ENCODE data around the gene CDC27. TPM values are rescaled to one million over a fixed set of nuclear protein-coding genes. Genes with fewer than 3 reads are reported as not detected.

The CDC27 gene
- total and polyA plus RNA-seq, 2 donors (not counting 1 experiment from before 2014, with no cell fraction given), result 20.5 to 90.7 TPM

DNA sequence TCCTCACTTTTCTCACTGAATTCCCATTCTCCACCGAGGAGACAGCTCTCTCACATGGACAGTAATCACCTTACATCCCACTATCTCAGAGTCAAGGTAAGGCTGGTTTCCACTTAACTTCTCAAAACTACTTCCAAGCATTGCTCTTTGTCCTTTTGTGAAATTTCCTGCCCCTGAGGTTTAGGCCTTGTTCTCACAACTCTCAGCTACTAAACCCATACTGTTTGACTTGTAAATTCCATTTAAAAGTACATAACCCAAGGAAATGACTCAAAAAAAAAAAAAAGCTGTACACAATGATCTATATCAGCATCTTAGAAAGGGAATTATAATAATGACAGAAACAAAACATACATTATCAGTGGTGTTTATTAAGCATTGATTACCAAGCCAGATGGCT, 8.8 kb downstream of the CDC27 start:
- peaks cover 44% of the 10 kb centered on the region for H3K4me1 Mint-ChIP-seq
- no peak overlapping the region for H3K27ac Mint-ChIP-seq
- ChIA-PET POLR2A (interaction anchor here (0.6 kb wide), 2 partner anchors 9 to 27 kb away, joined by 3 to 6 read pairs; no protein-coding TSS in a partner anchor), CTCF (interaction anchor here (1.5 kb wide), 1 partner anchor 49 kb away, joined by 5 read pairs; no protein-coding TSS in a partner anchor)
- intact Hi-C loops (cut with micrococcal nuclease), result loop anchor here (10.0 kb wide), 1 partner anchor 116 kb away; no protein-coding TSS in a partner anchor
- H3K36me3 ChIP-seq (replicated peaks in 1 of 2; ENCODE audit: control extremely low read depth in 1 of 2, control insufficient read depth in 1 of 2, extremely low read depth in 1 of 2, insufficient read depth in 2 of 2, low read length in 1 of 2), result peaks cover 2 to 30% of the 10 kb centered on the region in 2 experiments
- TF ChIP-seq, protein P1, sequence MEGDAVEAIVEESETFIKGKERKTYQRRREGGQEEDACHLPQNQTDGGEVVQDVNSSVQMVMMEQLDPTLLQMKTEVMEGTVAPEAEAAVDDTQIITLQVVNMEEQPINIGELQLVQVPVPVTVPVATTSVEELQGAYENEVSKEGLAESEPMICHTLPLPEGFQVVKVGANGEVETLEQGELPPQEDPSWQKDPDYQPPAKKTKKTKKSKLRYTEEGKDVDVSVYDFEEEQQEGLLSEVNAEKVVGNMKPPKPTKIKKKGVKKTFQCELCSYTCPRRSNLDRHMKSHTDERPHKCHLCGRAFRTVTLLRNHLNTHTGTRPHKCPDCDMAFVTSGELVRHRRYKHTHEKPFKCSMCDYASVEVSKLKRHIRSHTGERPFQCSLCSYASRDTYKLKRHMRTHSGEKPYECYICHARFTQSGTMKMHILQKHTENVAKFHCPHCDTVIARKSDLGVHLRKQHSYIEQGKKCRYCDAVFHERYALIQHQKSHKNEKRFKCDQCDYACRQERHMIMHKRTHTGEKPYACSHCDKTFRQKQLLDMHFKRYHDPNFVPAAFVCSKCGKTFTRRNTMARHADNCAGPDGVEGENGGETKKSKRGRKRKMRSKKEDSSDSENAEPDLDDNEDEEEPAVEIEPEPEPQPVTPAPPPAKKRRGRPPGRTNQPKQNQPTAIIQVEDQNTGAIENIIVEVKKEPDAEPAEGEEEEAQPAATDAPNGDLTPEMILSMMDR (IDR thresholded peaks at IDR 0.05), result no peak
- no peak for TF ChIP-seq EZH2 (IDR thresholded peaks at IDR 0.05; ENCODE audit: borderline replicate concordance, insufficient read depth, low read depth, low read length, poor library complexity, severe bottlenecking)
- no peak overlapping the region for H3K4me3 Mint-ChIP-seq
- ATAC-seq (ENCODE audit: low read depth) (no peak), DNase-seq (no peak)
- H2AFZ ChIP-seq (ENCODE audit: insufficient read depth, low read depth, low read length, poor library complexity, severe bottlenecking), result no peak overlapping the region
- H3K27ac ChIP-seq (ENCODE audit: low read length in 2 of 2), result no peak overlapping the region
- peaks cover 4 to 5% of the 10 kb centered on the region in 2 donors for H3K4me1 ChIP-seq (ENCODE audit: control insufficient read depth in 2 of 2, insufficient read depth in 2 of 2, low read length in 2 of 2)
- peaks cover 91% of the 10 kb centered on the region for H3K79me2 ChIP-seq (ENCODE audit: control insufficient read depth, insufficient read depth, low read length)
- H3K9ac ChIP-seq (ENCODE audit: low read length), result no peak overlapping the region
- no peaks in the 10 kb centered on the region for H3K27me3 ChIP-seq (replicated peaks in 1 of 4; ENCODE audit: control extremely low read depth in 1 of 4, control insufficient read depth in 3 of 4, insufficient read depth in 4 of 4, low read length in 3 of 4)
- no peak overlapping the region for H3K4me2 ChIP-seq (replicated peaks; ENCODE audit: low read depth, low read length, poor library complexity, severe bottlenecking)
- H4K20me1 ChIP-seq (ENCODE audit: control insufficient read depth, insufficient read depth, low read length, poor library complexity, severe bottlenecking), result peaks cover 7% of the 10 kb centered on the region
- peaks cover 0 to 3% (median 0%) of the 10 kb centered on the region in 3 donors for H3K9me3 ChIP-seq (ENCODE audit: control extremely low read depth in 1 of 3, control insufficient read depth in 2 of 3, insufficient read depth in 1 of 3, low read length in 2 of 3)
- no peaks in the 10 kb centered on the region for H3K9me3 Mint-ChIP-seq (ENCODE audit: insufficient read depth)
- H3K27me3 Mint-ChIP-seq, result no peaks in the 10 kb centered on the region
- no peak overlapping the region for H3K4me3 ChIP-seq (ENCODE audit: control extremely low read depth in 1 of 5, extremely low read depth in 1 of 5, insufficient read depth in 1 of 5, low read depth in 2 of 5, low read length in 4 of 5)
- WGBS (ENCODE audit: insufficient coverage), result 100% methylated on average over 1 of the region's 1 CpG

DNA sequence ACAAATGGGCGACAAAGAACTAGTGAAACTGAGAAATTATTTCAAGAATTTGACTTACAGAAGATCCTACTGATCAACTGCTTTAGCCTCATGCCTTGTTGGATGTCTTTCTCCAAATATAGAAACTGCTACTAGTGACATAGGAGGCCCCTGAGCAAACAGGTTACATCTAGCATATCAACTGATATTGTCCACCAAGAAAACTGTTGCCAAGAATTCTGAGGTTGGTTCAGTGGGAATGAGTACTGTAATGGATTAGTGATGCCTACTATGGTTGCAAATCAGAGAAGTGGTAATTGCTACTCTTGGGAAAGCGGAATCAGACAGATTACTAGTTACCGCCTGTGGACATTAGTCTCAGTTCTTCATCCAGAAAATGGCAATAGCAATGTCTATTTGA, 10.0 kb downstream of the CDC27 start:
- Histone ChIP-seq H3K4me1 (ENCODE audit: control insufficient read depth in 2 of 2, insufficient read depth in 2 of 2, low read length in 2 of 2) (peaks cover 10 to 11% of the 10 kb centered on the region in 2 donors), H3K36me3 (replicated peaks in 1 of 2; ENCODE audit: control extremely low read depth in 1 of 2, control insufficient read depth in 1 of 2, extremely low read depth in 1 of 2, insufficient read depth in 2 of 2, low read length in 1 of 2) (peaks cover 2 to 34% of the 10 kb centered on the region in 2 experiments), H3K4me2 (replicated peaks; ENCODE audit: low read depth, low read length, poor library complexity, severe bottlenecking) (no peak overlapping the region), H3K27ac (ENCODE audit: low read length in 2 of 2) (no peak overlapping the region), H4K20me1 (ENCODE audit: control insufficient read depth, insufficient read depth, low read length, poor library complexity, severe bottlenecking) (peaks cover 7% of the 10 kb centered on the region), H3K4me3 (ENCODE audit: control extremely low read depth in 1 of 5, extremely low read depth in 1 of 5, insufficient read depth in 1 of 5, low read depth in 2 of 5, low read length in 4 of 5) (no peak overlapping the region), H2AFZ (ENCODE audit: insufficient read depth, low read depth, low read length, poor library complexity, severe bottlenecking) (no peak overlapping the region), H3K27me3 (replicated peaks in 1 of 4; ENCODE audit: control extremely low read depth in 1 of 4, control insufficient read depth in 3 of 4, insufficient read depth in 4 of 4, low read length in 3 of 4) (no peaks in the 10 kb centered on the region), H3K79me2 (ENCODE audit: control insufficient read depth, insufficient read depth, low read length) (peaks cover 83% of the 10 kb centered on the region), H3K9me3 (ENCODE audit: control extremely low read depth in 1 of 3, control insufficient read depth in 2 of 3, insufficient read depth in 1 of 3, low read length in 2 of 3) (peaks cover 0 to 7% (median 0%) of the 10 kb centered on the region in 3 donors), H3K9ac (ENCODE audit: low read length) (no peak overlapping the region)
- POLR2A ChIA-PET, result no interaction called here
- no peaks in the 10 kb centered on the region for H3K9me3 Mint-ChIP-seq (ENCODE audit: insufficient read depth)
- H3K4me3 Mint-ChIP-seq, result no peak overlapping the region
- no peak for ATAC-seq (ENCODE audit: low read depth)
- no peaks in the 10 kb centered on the region for H3K27me3 Mint-ChIP-seq
- peaks cover 45% of the 10 kb centered on the region for H3K4me1 Mint-ChIP-seq
- TF ChIP-seq, protein P1 (IDR thresholded peaks at IDR 0.05), result no peak
- TF ChIP-seq EZH2 (IDR thresholded peaks at IDR 0.05; ENCODE audit: borderline replicate concordance, insufficient read depth, low read depth, low read length, poor library complexity, severe bottlenecking), result no peak
- 100% methylated on average over 1 of the region's 3 CpGs for WGBS (ENCODE audit: insufficient coverage)
- intact Hi-C loops (cut with micrococcal nuclease), result no loop called here
- DNase-seq, result no peak
- no peak overlapping the region for H3K27ac Mint-ChIP-seq
- CTCF ChIA-PET, result no interaction called here

All from B cell (primary cell).